ENCODE measurements around the gene NRROS.
"Not testable (repeated sequence)": the region's sequence is repeated elsewhere in the genome, so short reads cannot be mapped to it uniquely, and the experiment has no call there.

DNA sequence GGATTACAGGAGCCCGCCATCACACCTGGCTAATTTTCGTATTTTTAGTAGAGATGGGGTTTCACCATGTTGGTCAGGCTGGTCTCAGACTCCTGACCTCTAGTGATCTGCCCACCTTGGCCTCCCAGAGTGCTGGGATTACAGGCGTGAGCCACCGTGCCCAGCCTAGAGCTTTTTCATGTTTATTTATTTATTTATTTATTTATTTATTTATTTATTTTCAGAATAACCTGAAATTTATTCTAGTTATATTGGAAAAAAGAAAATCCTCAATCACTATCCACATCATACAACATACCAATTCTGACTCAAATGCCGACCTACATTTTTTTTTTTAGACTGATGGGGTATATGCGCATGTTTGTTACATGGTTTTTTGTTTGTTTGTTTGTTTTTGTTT, 24.3 kb upstream of the NRROS start:
- not testable (repeated sequence) for TF ChIP-seq POLR2A (IDR thresholded peaks at IDR 0.05)
- TF ChIP-seq, protein P1, sequence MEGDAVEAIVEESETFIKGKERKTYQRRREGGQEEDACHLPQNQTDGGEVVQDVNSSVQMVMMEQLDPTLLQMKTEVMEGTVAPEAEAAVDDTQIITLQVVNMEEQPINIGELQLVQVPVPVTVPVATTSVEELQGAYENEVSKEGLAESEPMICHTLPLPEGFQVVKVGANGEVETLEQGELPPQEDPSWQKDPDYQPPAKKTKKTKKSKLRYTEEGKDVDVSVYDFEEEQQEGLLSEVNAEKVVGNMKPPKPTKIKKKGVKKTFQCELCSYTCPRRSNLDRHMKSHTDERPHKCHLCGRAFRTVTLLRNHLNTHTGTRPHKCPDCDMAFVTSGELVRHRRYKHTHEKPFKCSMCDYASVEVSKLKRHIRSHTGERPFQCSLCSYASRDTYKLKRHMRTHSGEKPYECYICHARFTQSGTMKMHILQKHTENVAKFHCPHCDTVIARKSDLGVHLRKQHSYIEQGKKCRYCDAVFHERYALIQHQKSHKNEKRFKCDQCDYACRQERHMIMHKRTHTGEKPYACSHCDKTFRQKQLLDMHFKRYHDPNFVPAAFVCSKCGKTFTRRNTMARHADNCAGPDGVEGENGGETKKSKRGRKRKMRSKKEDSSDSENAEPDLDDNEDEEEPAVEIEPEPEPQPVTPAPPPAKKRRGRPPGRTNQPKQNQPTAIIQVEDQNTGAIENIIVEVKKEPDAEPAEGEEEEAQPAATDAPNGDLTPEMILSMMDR (IDR thresholded peaks at IDR 0.05): not testable (repeated sequence)

Measured in lower leg skin (tissue), 3 donors.